ENCODE measurements around the gene RHOH. TPM values are rescaled to one million over a fixed set of nuclear protein-coding genes. Genes with fewer than 3 reads are reported as not detected.
A peak's percentile ranks its signal among the peaks of the same experiment; 100 is the strongest.

RHOH gene
- total and polyA plus RNA-seq, 10 of the 15 experiments (the other 5 are each of a cell fraction or from before 2014, with no cell fraction given): 46.5 to 120 (median 57.9) TPM

- Histone ChIP-seq H3K79me2 (ENCODE audit: control insufficient read depth, insufficient read depth, low read length) (peaks cover 79% of the 10 kb centered on the region), H3K27ac (ENCODE audit: control insufficient read depth, insufficient read depth) (no peak overlapping the region), H3K4me3 (no peak overlapping the region), H3K9me3 (replicated peaks; ENCODE audit: control insufficient read depth, insufficient read depth, low read length) (no peaks in the 10 kb centered on the region), H3K27me3 (replicated peaks in 1 of 2; ENCODE audit: control insufficient read depth in 2 of 2, insufficient read depth in 2 of 2, low read length in 1 of 2) (no peaks in the 10 kb centered on the region), H4K20me1 (ENCODE audit: control insufficient read depth, insufficient read depth) (peaks cover 11% of the 10 kb centered on the region), H3K4me2 (ENCODE audit: control insufficient read depth, insufficient read depth) (no peak overlapping the region), H3K36me3 (ENCODE audit: control insufficient read depth in 2 of 2, insufficient read depth in 2 of 2, low read length in 1 of 2) (peaks cover 21 to 60% of the 10 kb centered on the region in 2 experiments), H3K4me1 (ENCODE audit: control insufficient read depth, insufficient read depth, low read length) (peaks cover 5% of the 10 kb centered on the region; the same call in 1 of the 2 replicates), H2AFZ (ENCODE audit: control insufficient read depth, low read depth, low read length) (no peak overlapping the region), H3K9ac (ENCODE audit: control insufficient read depth, insufficient read depth, low read length) (no peak overlapping the region)
- no peak for TF ChIP-seq BRCA1 (IDR thresholded peaks at IDR 0.05; ENCODE audit: low read depth, low read length)
- 0 out of 2 replicates have a peak, but pooled peaks have one; percentile 31 for TF ChIP-seq POLR2A (IDR thresholded peaks at IDR 0.05; ENCODE audit: low read depth, low read length)
- 0 out of 2 replicates have a peak, but pooled peaks have one; percentile 30 for TF ChIP-seq PML (IDR thresholded peaks at IDR 0.05; ENCODE audit: low read length)
- no peak for TF ChIP-seq ZNF207 (IDR thresholded peaks at IDR 0.05; ENCODE audit: borderline replicate concordance)
- peak; percentile 79 to 80 for TF ChIP-seq SRF (IDR thresholded peaks at IDR 0.05; ENCODE audit: low read depth in 2 of 2, low read length in 2 of 2)
- TF ChIP-seq ZSCAN29 (IDR thresholded peaks at IDR 0.05): no peak
- TF ChIP-seq FOXM1 (IDR thresholded peaks at IDR 0.05; ENCODE audit: low read depth, low read length): no peak
- no peak for TF ChIP-seq ESRRA (IDR thresholded peaks at IDR 0.05; ENCODE audit: low read length)
- peak; percentile 19; the same call in 1 of the 2 replicates for TF ChIP-seq POLR2AphosphoS5 (IDR thresholded peaks at IDR 0.05; ENCODE audit: low read length)
- peak; percentile 50 for ATAC-seq
- ChIA-PET CTCF (interaction anchor here (1.0 kb wide), 1 partner anchor 87 kb away, joined by 3 read pairs; no protein-coding TSS in a partner anchor), POLR2A (interaction anchor here (0.6 kb wide), 1 partner anchor 9 kb away, joined by 3 read pairs; no protein-coding TSS in a partner anchor), RAD21 (ENCODE audit: unreplicated experiment) (no interaction called here), SMC1A (ENCODE audit: uncharacterized antibody, unreplicated experiment) (interaction anchor here (1.1 to 1.9 kb wide), 3 partner anchors 10 to 69 kb away, joined by 5 to 7 read pairs (median 5); no protein-coding TSS in a partner anchor)
- BruUV-seq (replicated peaks): no TSS peak
- no peak for DNase-seq (ENCODE audit: low read depth, low spot score)
- intact Hi-C loops (cut with micrococcal nuclease; ENCODE audit: unreplicated experiment): no loop called here
- FAIRE-seq: no peak
- WGBS (ENCODE audit: insufficient coverage, insufficient replicate concordance, low lambda C conversion rate, missing lambda C conversion rate): 82% methylated on average over 12 of the region's 12 CpGs
- in situ Hi-C loops (cut with MboI): no loop called here
Measured at GRCh38 chr4:40238700-40239548, 42.1 kb downstream of the RHOH start.

All from GM12878 (cell line).